Transverse colon (tissue), 4 donors: ENCODE results near the gene NTMT1.

Experiments
- EP300 ChIP-seq: sonication (generic); formaldehyde crosslinking; IDR thresholded peaks from one replicate; pipeline ENCODE4 v1.6.1; 2017; ENCODE audit warnings: antibody characterized with exemption, low read depth
- POLR2A ChIP-seq: fragments of 450-650 bp; IDR thresholded peaks from one replicate; pipeline ENCODE4 v1.6.1; 2016; ENCODE audit warnings: antibody characterized with exemption, mild to moderate bottlenecking, moderate library complexity
- POLR2AphosphoS5 ChIP-seq, 3 donors: sonication (generic); formaldehyde crosslinking; IDR thresholded peaks; one replicate each; pipeline ENCODE4 v1.6.1; 2016; ENCODE audit warnings: antibody characterized with exemption in 3 of 3
- TF ChIP-seq, protein P1 (sequence below), 5 experiments: fragments of 200-600 bp in 3 of 5; fragments of 450-650 bp in 2 of 5; sonication (generic) in 3 of 5; IDR thresholded peaks; 1 replicate in 2 of 5; 2 replicates in 3 of 5; pipeline ENCODE4 v1.5.1; 2016 to 2017; ENCODE audit warnings: antibody characterized with exemption in 5 of 5, inconsistent platforms in 3 of 5, mild to moderate bottlenecking in 2 of 5, moderate library complexity in 1 of 5

DNA sequence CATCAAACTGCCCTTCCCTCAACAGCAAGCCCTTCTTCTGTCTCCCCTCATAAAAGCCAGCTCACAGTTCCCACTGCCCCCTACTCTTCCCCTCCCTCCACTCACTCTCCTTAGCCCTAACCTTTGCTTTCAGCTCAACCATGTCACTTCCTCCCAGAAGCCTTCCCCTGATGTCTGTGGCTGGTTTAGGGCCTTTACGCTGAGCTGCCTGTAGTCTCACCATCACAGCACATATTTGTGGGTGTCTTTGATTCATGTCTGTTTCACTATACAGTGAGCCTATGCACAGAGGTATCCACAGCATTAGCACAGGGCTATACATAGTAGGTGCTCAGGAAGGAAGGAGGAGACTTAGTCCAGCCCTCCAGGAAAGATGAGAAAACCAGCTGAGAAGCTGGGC is 39.7 kb upstream of the NTMT1 start:
- TF ChIP-seq POLR2A (no peak), POLR2AphosphoS5 (IDR thresholded peaks at IDR 0.05) (no peak), EP300 (no peak)
- TF ChIP-seq, protein P1, sequence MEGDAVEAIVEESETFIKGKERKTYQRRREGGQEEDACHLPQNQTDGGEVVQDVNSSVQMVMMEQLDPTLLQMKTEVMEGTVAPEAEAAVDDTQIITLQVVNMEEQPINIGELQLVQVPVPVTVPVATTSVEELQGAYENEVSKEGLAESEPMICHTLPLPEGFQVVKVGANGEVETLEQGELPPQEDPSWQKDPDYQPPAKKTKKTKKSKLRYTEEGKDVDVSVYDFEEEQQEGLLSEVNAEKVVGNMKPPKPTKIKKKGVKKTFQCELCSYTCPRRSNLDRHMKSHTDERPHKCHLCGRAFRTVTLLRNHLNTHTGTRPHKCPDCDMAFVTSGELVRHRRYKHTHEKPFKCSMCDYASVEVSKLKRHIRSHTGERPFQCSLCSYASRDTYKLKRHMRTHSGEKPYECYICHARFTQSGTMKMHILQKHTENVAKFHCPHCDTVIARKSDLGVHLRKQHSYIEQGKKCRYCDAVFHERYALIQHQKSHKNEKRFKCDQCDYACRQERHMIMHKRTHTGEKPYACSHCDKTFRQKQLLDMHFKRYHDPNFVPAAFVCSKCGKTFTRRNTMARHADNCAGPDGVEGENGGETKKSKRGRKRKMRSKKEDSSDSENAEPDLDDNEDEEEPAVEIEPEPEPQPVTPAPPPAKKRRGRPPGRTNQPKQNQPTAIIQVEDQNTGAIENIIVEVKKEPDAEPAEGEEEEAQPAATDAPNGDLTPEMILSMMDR (IDR thresholded peaks at IDR 0.05) = no peak
